ENCODE results near the gene PATJ. TPM values are rescaled to one million over a fixed set of nuclear protein-coding genes. Genes with fewer than 3 reads are reported as not detected.
"Not testable (repeated sequence)": the region's sequence is repeated elsewhere in the genome, so short reads cannot be mapped to it uniquely, and the experiment has no call there.

PATJ gene
- total and polyA plus RNA-seq, 8 donors, result 27.6 to 58.8 (median 38.8) TPM

- ATAC-seq, result no peak
- intact Hi-C loops (cut with DNase I), result no loop called here
- no peaks in the 10 kb centered on the region for H3K4me1 ChIP-seq
Observed at GRCh38 chr1:61961009-61961408, 218.7 kb downstream of the PATJ start.

GRCh38 chr1:61962631-61963030 lies 220.4 kb downstream of the PATJ start:
- H3K4me3 ChIP-seq, result no peak overlapping the region
- DNase-seq (no peak), ATAC-seq (no peak)
- H3K36me3 ChIP-seq, result no peaks in the 10 kb centered on the region
- intact Hi-C loops (cut with DNase I), result no loop called here
- no peaks in the 10 kb centered on the region for H3K9me3 ChIP-seq
- H3K27ac ChIP-seq, result no peak overlapping the region
- no peaks in the 10 kb centered on the region for H3K4me1 ChIP-seq
- TF ChIP-seq CTCF (IDR thresholded peaks at IDR 0.05), result no peak
- no peaks in the 10 kb centered on the region for H3K27me3 ChIP-seq

More at GRCh38 chr1:61961009-61961408, 218.7 kb downstream of the PATJ start:
- peak in 1 of 4 donors; percentile 5 for DNase-seq
- H3K9me3 ChIP-seq, result no peaks in the 10 kb centered on the region
- H3K27ac ChIP-seq, result no peak overlapping the region
- H3K36me3 ChIP-seq, result no peaks in the 10 kb centered on the region
- no peaks in the 10 kb centered on the region for H3K27me3 ChIP-seq
- TF ChIP-seq CTCF (IDR thresholded peaks at IDR 0.05), result no peak
- H3K4me3 ChIP-seq, result no peak overlapping the region

DNA sequence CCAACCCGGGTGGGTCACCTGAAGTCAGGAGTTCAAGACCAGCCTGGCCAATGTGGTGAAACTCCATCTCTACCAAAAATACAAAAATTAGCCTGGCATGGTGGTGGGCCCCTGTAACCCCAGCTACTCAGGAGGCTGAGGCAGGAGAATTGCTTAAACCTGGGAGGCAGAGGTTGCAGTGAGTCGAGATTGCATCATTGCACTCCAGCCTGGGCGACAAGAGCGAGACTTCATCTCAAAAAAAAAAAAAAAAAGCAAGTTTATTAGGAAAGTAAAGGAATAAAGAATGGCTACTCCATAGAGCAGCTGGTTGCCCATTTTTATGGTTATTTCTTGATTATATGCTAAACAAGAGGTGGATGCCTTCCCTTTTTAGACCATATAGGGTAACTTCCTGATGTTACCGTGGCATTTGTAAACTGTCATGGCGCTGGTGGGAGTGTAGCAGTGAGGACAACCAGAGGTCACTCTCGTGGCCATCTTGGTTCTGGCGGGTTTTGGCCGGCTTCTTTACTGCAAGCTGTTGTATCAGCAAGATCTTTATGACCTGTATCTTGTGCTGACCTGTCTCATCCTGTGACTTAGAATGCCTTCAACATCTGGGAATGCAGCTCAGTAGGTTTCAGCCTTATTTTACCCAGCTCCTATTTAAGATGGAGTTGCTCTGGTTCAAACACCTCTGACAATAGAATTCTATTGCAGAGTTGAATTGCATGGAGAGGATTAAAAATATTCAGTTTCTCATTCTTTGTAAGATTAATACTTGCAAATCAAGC lies 224.4 kb downstream of the PATJ start:
- intact Hi-C loops (cut with DNase I); ATAC-seq; DNase-seq: not testable (repeated sequence)

GRCh38 chr1:61967750-61968149 lies 225.5 kb downstream of the PATJ start:
- no peak for DNase-seq
- no peak for TF ChIP-seq CTCF (IDR thresholded peaks at IDR 0.05)
- intact Hi-C loops (cut with DNase I), result no loop called here
- no peak for ATAC-seq
- Histone ChIP-seq H3K27ac (no peak overlapping the region), H3K4me3 (no peak overlapping the region), H3K27me3 (no peaks in the 10 kb centered on the region), H3K9me3 (no peaks in the 10 kb centered on the region), H3K4me1 (no peaks in the 10 kb centered on the region), H3K36me3 (no peaks in the 10 kb centered on the region)

More for the DNA sequence above, 224.4 kb downstream of the PATJ start:
- H3K9me3 ChIP-seq, H3K4me1 ChIP-seq, H3K27ac ChIP-seq, H3K27me3 ChIP-seq, H3K4me3 ChIP-seq, H3K36me3 ChIP-seq: not testable (repeated sequence)

- DNase-seq, result no peak
- intact Hi-C loops (cut with DNase I), result no loop called here
- no peak for ATAC-seq
Observed at GRCh38 chr1:61968869-61969268, 226.6 kb downstream of the PATJ start.

More at GRCh38 chr1:61968869-61969268, 226.6 kb downstream of the PATJ start:
- no peak overlapping the region for H3K27ac ChIP-seq
- no peak for TF ChIP-seq CTCF (IDR thresholded peaks at IDR 0.05)
- no peak overlapping the region for H3K4me3 ChIP-seq
- H3K36me3 ChIP-seq, result no peaks in the 10 kb centered on the region
- H3K27me3 ChIP-seq, result no peaks in the 10 kb centered on the region
- no peaks in the 10 kb centered on the region for H3K4me1 ChIP-seq
- H3K9me3 ChIP-seq, result no peaks in the 10 kb centered on the region
